Natural killer cell (primary cell): ENCODE data around the gene BCL6B. TPM values are rescaled to one million over a fixed set of nuclear protein-coding genes. Genes with fewer than 3 reads are reported as not detected.

Experiments used
- ATAC-seq, 3 donors: fragments of 150-1000 bp in 2 of 3; fragments of 200-7000 bp in 1 of 3; cut with Tn5 transposase; 1 replicate in 1 of 3; 2 replicates in 2 of 3; pipeline ENCODE4 v1.10.0; 2021; ENCODE audit warnings: mild to moderate bottlenecking in 2 of 3, moderate library complexity in 2 of 3
- DNase-seq, 2 donors: peaks; one replicate each; pipeline versions ENCODE4 v3.0.0 to v3.0.0-alpha.2; 2013 to 2021; ENCODE audit warnings: mixed read lengths in 1 of 2
- H3K27ac ChIP-seq: one replicate; pipeline ENCODE4 v1.5.1; 2013; ENCODE audit warnings: mild to moderate bottlenecking, low read length
- H3K27me3 ChIP-seq: one replicate; pipeline ENCODE4 v1.6.1; 2013; ENCODE audit warnings: low read length; ENCODE audit not compliant: control insufficient read depth, insufficient read depth
- H3K36me3 ChIP-seq: one replicate; pipeline ENCODE4 v1.6.1; 2013; ENCODE audit warnings: low read length; ENCODE audit not compliant: control insufficient read depth, insufficient read depth
- H3K4me1 ChIP-seq: one replicate; pipeline ENCODE4 v1.6.1; 2013; ENCODE audit warnings: low read length; ENCODE audit not compliant: control insufficient read depth, insufficient read depth
- H3K4me3 ChIP-seq: one replicate; pipeline ENCODE4 v1.5.1; 2013; ENCODE audit warnings: low read length
- H3K9me3 ChIP-seq: one replicate; pipeline ENCODE4 v1.6.1; 2013; ENCODE audit warnings: low read length; ENCODE audit not compliant: control insufficient read depth, insufficient read depth
- H3K27ac Mint-ChIP-seq, 2 donors: one replicate each; pipeline ENCODE4 v1.8.0; 2022; ENCODE audit warnings: mild to moderate bottlenecking in 2 of 2, mixed read lengths in 2 of 2, moderate library complexity in 1 of 2
- H3K27me3 Mint-ChIP-seq, 2 donors: one replicate each; pipeline ENCODE4 v1.8.0; 2022; ENCODE audit warnings: low read depth in 2 of 2, mixed read lengths in 2 of 2
- H3K36me3 Mint-ChIP-seq: one replicate; pipeline ENCODE4 v1.8.0; 2022; ENCODE audit warnings: mixed read lengths
- H3K4me1 Mint-ChIP-seq, 2 donors: one replicate each; pipeline ENCODE4 v1.8.0; 2022; ENCODE audit warnings: mixed read lengths in 2 of 2
- H3K4me3 Mint-ChIP-seq: one replicate; pipeline ENCODE4 v1.8.0; 2022; ENCODE audit warnings: mild to moderate bottlenecking, moderate library complexity, mixed read lengths
- H3K9me3 Mint-ChIP-seq, 2 donors: one replicate each; pipeline ENCODE4 v1.8.0; 2022; ENCODE audit warnings: mixed read lengths in 2 of 2
- CTCF ChIP-seq: fragments of 200-600 bp; IDR thresholded peaks from one replicate; pipeline ENCODE4 v1.8.0; 2022; ENCODE audit warnings: antibody characterized with exemption
- WGBS: methylation state at CpG from one replicate; pipeline ENCODE4 v1.1.7; 2013; ENCODE audit warnings: missing lambda C conversion rate; ENCODE audit not compliant: insufficient coverage; 5-methylcytosine and 5-hydroxymethylcytosine counted together
- intact Hi-C: fragments of 100-400 bp; cut with micrococcal nuclease; formaldehyde crosslinking; loops from one replicate; pipeline ENCODE4 v1.14.2; 2022
- total RNA-seq, 4 donors: library from RNA; stranded (reverse); fragments of 120-200 nt in 1 of 4; gene quantifications; one replicate each; pipeline versions ENCODE4 v1.2.3 to v1.2.4, GENCODE V29; 2013 to 2022

Gene BCL6B
- total RNA-seq, 3 donors from 2014 or later (not counting 1 experiment from before 2014, with no cell fraction given): 0.49 to 0.84 TPM; not detected in 1

GRCh38 chr17:7002288-7003047 lies 20.4 kb upstream of the BCL6B start:
- intact Hi-C loops: loop anchor here (10.0 kb wide), 1 partner anchor 528 kb away; no protein-coding TSS in a partner anchor
- H3K27me3 Mint-ChIP-seq: no peaks in the 10 kb centered on the region
- Histone ChIP-seq H3K27me3 (no peaks in the 10 kb centered on the region), H3K4me3 (no peak overlapping the region), H3K27ac (no peak overlapping the region), H3K36me3 (peaks cover 54% of the 10 kb centered on the region), H3K9me3 (no peaks in the 10 kb centered on the region), H3K4me1 (no peaks in the 10 kb centered on the region)
- ATAC-seq (no peak), DNase-seq (no peak)
- peaks cover 27 to 32% of the 10 kb centered on the region in 2 donors for H3K4me1 Mint-ChIP-seq
- 95% methylated on average over 6 of the region's 6 CpGs for WGBS
- no peak for TF ChIP-seq CTCF
- H3K27ac Mint-ChIP-seq: peak overlapping the region; percentile 24 to 53
- H3K4me3 Mint-ChIP-seq: no peak overlapping the region
- no peaks in the 10 kb centered on the region for H3K9me3 Mint-ChIP-seq
- H3K36me3 Mint-ChIP-seq: peaks cover 14% of the 10 kb centered on the region

- TF ChIP-seq CTCF: no peak
- no peak overlapping the region for H3K27ac ChIP-seq
- H3K27me3 ChIP-seq: no peaks in the 10 kb centered on the region
- no peaks in the 10 kb centered on the region for H3K4me1 ChIP-seq
- H3K9me3 ChIP-seq: no peaks in the 10 kb centered on the region
- Mint-ChIP-seq H3K9me3 (no peaks in the 10 kb centered on the region), H3K27me3 (no peaks in the 10 kb centered on the region), H3K36me3 (peaks cover 14% of the 10 kb centered on the region), H3K4me3 (no peak overlapping the region), H3K4me1 (peaks cover 27 to 32% of the 10 kb centered on the region in 2 donors), H3K27ac (no peak overlapping the region)
- H3K36me3 ChIP-seq: peaks cover 45% of the 10 kb centered on the region
- ATAC-seq: no peak
- no peak overlapping the region for H3K4me3 ChIP-seq
- 94% methylated on average over 1 of the region's 2 CpGs for WGBS
- intact Hi-C loops: loop anchor here (1.0 to 10.0 kb wide), 5 partner anchors 19 to 529 kb away; partner anchors contain the start of gene BCL6B
- DNase-seq: no peak
Observed at GRCh38 chr17:7003745-7004144, 19.1 kb upstream of the BCL6B start.

- Mint-ChIP-seq H3K27me3 (no peaks in the 10 kb centered on the region), H3K9me3 (no peaks in the 10 kb centered on the region), H3K27ac (peak overlapping the region; percentile 35 to 57), H3K4me1 (peaks cover 31 to 34% of the 10 kb centered on the region in 2 donors), H3K4me3 (no peak overlapping the region), H3K36me3 (peaks cover 14% of the 10 kb centered on the region)
- Histone ChIP-seq H3K27ac (no peak overlapping the region), H3K4me1 (peaks cover under 1% of the 10 kb centered on the region), H3K9me3 (no peaks in the 10 kb centered on the region), H3K27me3 (no peaks in the 10 kb centered on the region), H3K4me3 (no peak overlapping the region), H3K36me3 (peaks cover 45% of the 10 kb centered on the region)
- peak in 1 of 2 donors; percentile 86 for DNase-seq
- ATAC-seq: peak; percentile 93 to 98 (median 95)
- WGBS: 100% methylated on average over 2 of the region's 2 CpGs
- intact Hi-C loops: loop anchor here (1.0 to 10.0 kb wide), 5 partner anchors 18 to 530 kb away; partner anchors contain the start of gene BCL6B
- TF ChIP-seq CTCF: peak; percentile 85
Observed at GRCh38 chr17:7004398-7005253, 18.2 kb upstream of the BCL6B start.
